Naive thymus-derived CD4-positive, alpha-beta T cell (primary cell): ENCODE data around the gene SNED1. TPM values are rescaled to one million over a fixed set of nuclear protein-coding genes. Genes with fewer than 3 reads are reported as not detected.

Experiments used
- ATAC-seq: fragments of 150-1000 bp; cut with Tn5 transposase; 2 replicates; pipeline ENCODE4 v1.10.0; 2021; ENCODE audit warnings: mild to moderate bottlenecking, moderate library complexity
- CTCF ChIA-PET: fragments of 350-600 bp; sonication (Branson Sonifier 250); formaldehyde crosslinking; loops from one replicate; lab custom pipeline; 2021; ENCODE audit warnings: antibody characterized with exemption; lab: Charles Lee
- POLR2A ChIA-PET: fragments of 350-600 bp; sonication (Branson Sonifier 250); formaldehyde crosslinking; loops from one replicate; lab custom pipeline; 2021; ENCODE audit warnings: antibody characterized with exemption, inconsistent platforms; lab: Charles Lee
- DNase-seq, 9 donors: peaks; one replicate each; pipeline versions ENCODE4 v3.0.0 to v3.0.0-alpha.2; 2020 to 2022; ENCODE audit warnings: mixed read lengths in 1 of 9
- H3K27ac ChIP-seq: one replicate; pipeline ENCODE4 v1.7.0; 2013; ENCODE audit warnings: mild to moderate bottlenecking, low read depth, low read length, moderate library complexity
- H3K27me3 ChIP-seq, 2 donors: one replicate each; pipeline ENCODE4 v1.7.0; 2013; ENCODE audit warnings: low read length in 2 of 2, mild to moderate bottlenecking in 2 of 2, moderate library complexity in 2 of 2; ENCODE audit not compliant: control insufficient read depth in 2 of 2, insufficient read depth in 2 of 2
- H3K36me3 ChIP-seq, 3 experiments: 1 replicate in 2 of 3; 2 replicates in 1 of 3; pipeline ENCODE4 v1.7.0; 2013; ENCODE audit warnings: low read length in 3 of 3, mild to moderate bottlenecking in 3 of 3, moderate library complexity in 1 of 3; ENCODE audit not compliant: insufficient read depth in 3 of 3, control insufficient read depth in 2 of 3
- H3K4me1 ChIP-seq, 2 donors: one replicate each; pipeline ENCODE4 v1.7.0; 2013; ENCODE audit warnings: low read length in 2 of 2, mild to moderate bottlenecking in 2 of 2, moderate library complexity in 1 of 2; ENCODE audit not compliant: control insufficient read depth in 2 of 2, insufficient read depth in 2 of 2
- H3K4me3 ChIP-seq: 2 replicates; pipeline ENCODE4 v1.7.0; 2013; ENCODE audit warnings: mild to moderate bottlenecking, low read length
- H3K9me3 ChIP-seq, 3 experiments: 1 replicate in 2 of 3; 2 replicates in 1 of 3; pipeline ENCODE4 v1.7.0; 2013; ENCODE audit warnings: low read length in 3 of 3; ENCODE audit not compliant: control insufficient read depth in 2 of 3
- H3K27ac Mint-ChIP-seq, 9 donors: one replicate each; pipeline ENCODE4 v1.8.0; 2020 to 2022; ENCODE audit warnings: mixed read lengths in 9 of 9, mild to moderate bottlenecking in 8 of 9, moderate library complexity in 5 of 9, inconsistent platforms in 2 of 9
- H3K27me3 Mint-ChIP-seq, 5 donors: one replicate each; pipeline ENCODE4 v1.8.0; 2021 to 2022; ENCODE audit warnings: mixed read lengths in 5 of 5, mild to moderate bottlenecking in 1 of 5
- H3K36me3 Mint-ChIP-seq, 5 donors: one replicate each; pipeline ENCODE4 v1.8.0; 2020 to 2022; ENCODE audit warnings: mixed read lengths in 5 of 5, mild to moderate bottlenecking in 3 of 5, inconsistent platforms in 1 of 5
- H3K4me1 Mint-ChIP-seq, 7 donors: one replicate each; pipeline ENCODE4 v1.8.0; 2020 to 2022; ENCODE audit warnings: mixed read lengths in 7 of 7, mild to moderate bottlenecking in 3 of 7, inconsistent platforms in 1 of 7
- H3K4me3 Mint-ChIP-seq, 10 donors: one replicate each; pipeline ENCODE4 v1.8.0; 2020 to 2022; ENCODE audit warnings: mild to moderate bottlenecking in 10 of 10, mixed read lengths in 10 of 10, moderate library complexity in 6 of 10, inconsistent platforms in 2 of 10
- H3K9me3 Mint-ChIP-seq, 11 donors: one replicate each; pipeline ENCODE4 v1.8.0; 2020 to 2022; ENCODE audit warnings: mixed read lengths in 11 of 11, mild to moderate bottlenecking in 4 of 11, inconsistent platforms in 1 of 11, moderate library complexity in 1 of 11
- intact Hi-C, 2 donors: fragments of 100-400 bp; cut with micrococcal nuclease; formaldehyde crosslinking; loops; one replicate each; pipeline ENCODE4 v1.15.1; 2023
- polyA plus RNA-seq, 2 donors: library from polyadenylated mRNA; unstranded; fragments of 300-500 nt; fragmentation: Illumina TruSeq; gene quantifications; one replicate each; pipeline ENCODE4 v1.2.3, GENCODE V29; 2021
- total RNA-seq, 6 experiments: library from RNA in 5 of 6; stranded (reverse) in 5 of 6; gene quantifications; 1 replicate in 5 of 6; 2 replicates in 1 of 6; pipeline ENCODE4 v1.2.3 and lab custom pipeline; 2021 to 2026

The SNED1 gene
- total and polyA plus RNA-seq, 7 experiments from 2014 or later = 1.0 to 120 (median 32.9) TPM

DNA sequence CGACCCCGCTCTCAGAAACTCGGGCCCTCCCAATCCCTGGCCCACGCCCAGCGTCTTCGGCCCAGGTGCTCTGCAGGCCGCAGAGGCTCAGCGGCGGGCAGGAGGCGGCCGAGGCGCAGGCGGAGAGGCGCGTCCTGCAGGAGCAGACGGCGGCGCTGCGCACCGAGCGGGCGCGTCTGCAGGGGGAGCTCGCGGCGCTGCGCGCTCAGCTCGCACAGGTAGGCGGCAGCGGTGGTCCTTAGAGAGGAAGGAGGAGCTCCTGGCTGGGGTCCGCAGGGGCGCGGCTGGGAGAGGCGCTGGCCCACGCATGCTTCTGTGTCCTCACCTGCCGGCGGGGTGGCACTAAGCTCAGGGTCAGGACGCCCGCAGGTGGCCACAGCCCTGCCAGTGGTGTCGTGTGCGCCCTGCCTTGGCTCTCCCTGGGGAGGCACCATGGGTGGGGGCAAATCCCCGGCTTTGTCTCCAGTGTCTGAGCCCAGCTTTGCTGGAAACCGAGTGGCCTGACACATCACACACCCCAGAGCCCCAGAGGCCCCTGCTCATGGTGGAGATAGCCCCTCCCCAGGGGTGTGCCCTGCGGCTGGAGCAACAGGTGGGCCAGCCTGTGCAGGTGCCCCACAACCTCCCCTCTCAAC, 14.9 kb upstream of the SNED1 start:
- ChIA-PET CTCF (interaction anchor here (0.6 to 1.7 kb wide), 6 partner anchors 26 to 238 kb away, joined by 3 to 7 read pairs (median 4); partner anchors contain the start of genes PASK and PPP1R7), POLR2A (interaction anchor here (1.0 to 1.3 kb wide), 2 partner anchors 97 to 166 kb away, joined by 3 to 5 read pairs; no protein-coding TSS in a partner anchor)
- H3K9me3 ChIP-seq = no peaks in the 10 kb centered on the region
- H3K27me3 ChIP-seq = no peaks in the 10 kb centered on the region
- Mint-ChIP-seq H3K9me3 (peaks cover 0 to 3% (median 0%) of the 10 kb centered on the region in 11 donors), H3K27me3 (peaks cover 0 to 14% (median 0%) of the 10 kb centered on the region in 5 donors), H3K36me3 (no peaks in the 10 kb centered on the region), H3K4me1 (peaks cover 0 to 5% (median 2%) of the 10 kb centered on the region in 7 donors), H3K27ac (no peak overlapping the region), H3K4me3 (peak overlapping the region in 1 of 10 donors; percentile 30)
- DNase-seq (peak in 7 of 9 donors; percentile 27 to 55 (median 42)), ATAC-seq (peak; percentile 78)
- intact Hi-C loops = loop anchor here (2.0 to 5.0 kb wide), 4 partner anchors 79 to 169 kb away; partner anchors contain the start of gene PPP1R7 (in 2 of the 2)
- no peak overlapping the region for H3K4me3 ChIP-seq
- H3K27ac ChIP-seq = no peak overlapping the region
- no peaks in the 10 kb centered on the region for H3K4me1 ChIP-seq
- no peaks in the 10 kb centered on the region for H3K36me3 ChIP-seq

DNA sequence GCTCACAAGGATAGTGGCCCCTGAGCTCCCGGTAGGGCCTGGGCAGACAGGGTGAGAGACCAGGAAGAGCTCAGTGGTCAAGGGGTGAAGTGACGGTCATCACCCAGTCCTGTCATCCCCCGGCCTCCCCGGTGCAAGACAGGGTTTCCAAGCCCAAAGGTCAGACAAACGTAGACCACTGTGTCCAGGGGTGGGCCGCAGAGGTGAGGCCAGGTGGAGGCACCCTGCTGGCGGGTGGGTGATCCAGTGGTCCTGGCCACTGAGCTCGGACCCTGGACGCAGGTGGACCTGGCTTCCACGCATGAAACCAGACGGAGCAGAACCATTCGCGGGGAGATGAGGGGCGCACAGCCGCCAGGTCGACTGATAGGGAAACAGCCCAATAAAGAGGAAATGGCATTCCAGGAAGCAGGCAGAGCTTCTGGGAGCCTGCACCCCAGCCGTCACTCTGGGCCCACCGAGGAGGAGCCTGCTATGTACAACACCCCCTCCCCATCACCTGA, 14.4 kb upstream of the SNED1 start:
- ATAC-seq = no peak
- peaks cover 0 to 3% (median 0%) of the 10 kb centered on the region in 11 donors for H3K9me3 Mint-ChIP-seq
- no peaks in the 10 kb centered on the region for H3K36me3 Mint-ChIP-seq
- H3K9me3 ChIP-seq = no peaks in the 10 kb centered on the region
- H3K27me3 ChIP-seq = no peaks in the 10 kb centered on the region
- no peaks in the 10 kb centered on the region for H3K36me3 ChIP-seq
- H3K4me1 Mint-ChIP-seq = peaks cover 0 to 5% (median 2%) of the 10 kb centered on the region in 7 donors
- H3K4me3 ChIP-seq = no peak overlapping the region
- POLR2A ChIA-PET = interaction anchor here (1.0 to 1.3 kb wide), 2 partner anchors 96 to 166 kb away, joined by 3 to 5 read pairs; no protein-coding TSS in a partner anchor
- no peaks in the 10 kb centered on the region for H3K4me1 ChIP-seq
- CTCF ChIA-PET = interaction anchor here (0.6 to 1.7 kb wide), 6 partner anchors 25 to 238 kb away, joined by 3 to 7 read pairs (median 4); partner anchors contain the start of genes PASK and PPP1R7
- DNase-seq = peak in 1 of 9 donors; percentile 3
- no peak overlapping the region for H3K27ac ChIP-seq
- peak overlapping the region in 1 of 9 donors; percentile 18 for H3K27ac Mint-ChIP-seq
- intact Hi-C loops = loop anchor here (2.0 to 5.0 kb wide), 4 partner anchors 78 to 168 kb away; partner anchors contain the start of gene PPP1R7 (in 2 of the 2)
- peaks cover 0 to 14% (median 0%) of the 10 kb centered on the region in 5 donors for H3K27me3 Mint-ChIP-seq
- H3K4me3 Mint-ChIP-seq = no peak overlapping the region

DNA sequence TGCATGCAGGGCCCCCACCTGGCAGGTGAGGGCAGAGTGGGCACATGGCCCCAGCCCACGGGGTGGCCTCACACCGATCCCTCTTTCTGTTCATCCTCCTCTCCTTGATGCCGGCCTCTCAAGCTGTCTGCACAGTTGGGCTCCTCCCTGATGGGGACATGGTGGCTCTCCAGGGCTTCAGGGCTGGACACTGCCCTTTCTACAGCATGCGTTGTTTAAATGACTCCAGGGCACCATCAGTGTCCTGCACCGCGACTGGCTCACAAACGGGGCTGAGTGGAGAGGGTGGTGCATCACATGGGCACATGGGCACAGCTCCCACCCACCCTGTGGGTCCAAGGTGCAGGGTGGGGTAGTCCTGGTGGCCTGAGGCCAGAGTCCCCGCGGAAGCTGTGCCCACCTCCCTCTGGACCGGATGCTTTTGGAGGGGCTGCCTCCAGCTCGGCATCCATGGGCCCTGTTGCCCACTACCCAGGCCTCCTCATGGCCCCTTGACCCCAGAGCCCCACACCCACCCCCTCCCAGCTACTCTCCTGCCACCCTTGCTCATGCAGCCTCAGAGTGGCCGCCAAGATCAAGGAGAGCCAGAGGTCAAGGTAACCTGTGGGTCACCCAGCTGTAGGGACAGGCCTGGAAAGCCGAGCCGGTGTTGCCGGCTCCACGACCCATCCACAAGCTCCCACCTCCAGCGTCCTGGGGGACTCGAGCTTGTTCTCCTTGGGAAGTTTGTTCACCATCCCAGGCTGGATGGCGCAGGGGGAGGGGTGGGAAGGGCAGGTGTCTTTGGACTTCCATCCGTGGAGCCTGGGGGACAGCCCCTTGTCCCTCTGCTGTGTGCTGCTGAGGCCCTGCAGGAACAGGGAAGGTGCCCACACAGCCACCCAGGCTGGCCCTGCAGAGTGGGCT, 12.3 kb upstream of the SNED1 start:
- DNase-seq = no peak
- CTCF ChIA-PET = interaction anchor here (1.1 kb wide), 1 partner anchor 72 kb away, joined by 3 read pairs; no protein-coding TSS in a partner anchor

DNA sequence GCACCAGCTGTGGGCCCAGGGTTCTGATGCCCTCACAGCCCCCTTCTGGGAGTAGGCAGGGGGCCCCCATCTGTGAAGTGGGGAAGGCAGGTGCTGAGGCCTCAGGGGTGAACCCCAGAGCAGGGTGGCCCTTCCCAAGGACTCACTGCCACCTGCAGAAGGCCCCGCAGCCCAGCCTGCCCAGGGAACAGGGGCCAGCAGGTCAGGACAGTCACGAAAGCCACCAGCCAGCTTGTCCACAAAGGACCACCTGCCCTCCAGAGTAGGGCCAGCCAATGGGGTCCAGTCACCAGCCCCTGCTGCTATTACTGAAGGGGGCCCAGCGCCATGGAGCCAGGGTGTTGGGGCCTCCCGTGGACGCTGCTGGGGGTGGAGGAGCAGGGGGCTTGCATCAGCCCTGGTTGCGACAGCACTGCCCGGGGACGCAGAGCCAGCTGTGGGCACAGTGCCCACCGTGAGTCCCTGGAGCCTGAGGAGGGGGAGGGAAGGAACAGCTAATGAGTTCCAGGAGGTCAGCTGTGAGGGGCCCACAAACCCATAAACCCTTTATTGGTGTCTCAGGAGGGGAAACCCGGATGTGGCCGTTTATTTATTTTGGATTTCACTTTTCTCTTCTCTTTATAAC, 11.5 kb upstream of the SNED1 start:
- CTCF ChIA-PET = interaction anchor here (1.1 kb wide), 1 partner anchor 72 kb away, joined by 3 read pairs; no protein-coding TSS in a partner anchor
- ATAC-seq (no peak), DNase-seq (peak in 1 of 9 donors; percentile 5)
- no peaks in the 10 kb centered on the region for H3K36me3 Mint-ChIP-seq
- Histone ChIP-seq H3K4me1 (no peaks in the 10 kb centered on the region), H3K27me3 (no peaks in the 10 kb centered on the region), H3K36me3 (no peaks in the 10 kb centered on the region), H3K27ac (no peak overlapping the region), H3K4me3 (no peak overlapping the region), H3K9me3 (no peaks in the 10 kb centered on the region)
- peaks cover 0 to 7% (median 0%) of the 10 kb centered on the region in 5 donors for H3K27me3 Mint-ChIP-seq
- H3K4me1 Mint-ChIP-seq = peaks cover 0 to 5% (median 2%) of the 10 kb centered on the region in 7 donors
- no peak overlapping the region for H3K27ac Mint-ChIP-seq
- POLR2A ChIA-PET = no interaction called here
- H3K9me3 Mint-ChIP-seq = peaks cover 0 to 3% (median 0%) of the 10 kb centered on the region in 11 donors
- no peak overlapping the region for H3K4me3 Mint-ChIP-seq
- intact Hi-C loops = no loop called here

More for the DNA sequence above, 12.3 kb upstream of the SNED1 start:
- intact Hi-C loops = no loop called here
- peaks cover 0 to 5% (median 2%) of the 10 kb centered on the region in 7 donors for H3K4me1 Mint-ChIP-seq
- Histone ChIP-seq H3K4me3 (no peak overlapping the region), H3K27ac (no peak overlapping the region), H3K36me3 (no peaks in the 10 kb centered on the region), H3K4me1 (no peaks in the 10 kb centered on the region), H3K27me3 (no peaks in the 10 kb centered on the region), H3K9me3 (no peaks in the 10 kb centered on the region)
- peaks cover 0 to 13% (median 0%) of the 10 kb centered on the region in 5 donors for H3K27me3 Mint-ChIP-seq
- no peaks in the 10 kb centered on the region for H3K36me3 Mint-ChIP-seq
- H3K27ac Mint-ChIP-seq = no peak overlapping the region
- peak overlapping the region in 1 of 10 donors; percentile 44 for H3K4me3 Mint-ChIP-seq
- POLR2A ChIA-PET = no interaction called here
- ATAC-seq = no peak
- H3K9me3 Mint-ChIP-seq = peaks cover 0 to 3% (median 0%) of the 10 kb centered on the region in 11 donors

DNA sequence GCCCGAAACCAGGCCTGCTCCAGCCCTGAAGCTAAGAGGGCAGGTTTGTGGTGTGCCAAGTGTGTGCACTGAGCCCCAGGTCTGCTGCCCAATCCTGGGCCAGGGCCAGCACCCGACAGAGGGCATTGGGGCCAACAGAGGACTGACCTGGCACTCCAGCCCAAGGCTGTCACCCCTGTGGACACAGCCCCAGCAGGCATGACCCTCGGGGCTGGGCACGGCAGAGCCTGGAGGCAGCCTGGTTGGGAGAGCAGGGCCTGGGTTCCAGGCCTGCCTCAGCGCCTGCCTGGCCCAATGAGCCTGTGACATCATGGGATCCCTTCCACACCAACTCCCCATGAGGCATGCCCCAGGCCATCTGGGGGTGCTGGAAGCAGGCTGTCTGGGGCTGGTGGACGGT, 10.8 kb upstream of the SNED1 start:
- H3K36me3 ChIP-seq = no peaks in the 10 kb centered on the region
- H3K9me3 ChIP-seq = no peaks in the 10 kb centered on the region
- intact Hi-C loops = no loop called here
- DNase-seq (no peak), ATAC-seq (no peak)
- peaks cover 0 to 5% (median 4%) of the 10 kb centered on the region in 7 donors for H3K4me1 Mint-ChIP-seq
- peaks cover 0 to 3% (median 0%) of the 10 kb centered on the region in 11 donors for H3K9me3 Mint-ChIP-seq
- H3K4me3 ChIP-seq = no peak overlapping the region
- H3K4me3 Mint-ChIP-seq = no peak overlapping the region
- ChIA-PET CTCF (interaction anchor here (1.1 kb wide), 1 partner anchor 73 kb away, joined by 3 read pairs; no protein-coding TSS in a partner anchor), POLR2A (no interaction called here)
- H3K36me3 Mint-ChIP-seq = no peaks in the 10 kb centered on the region
- H3K4me1 ChIP-seq = no peaks in the 10 kb centered on the region
- no peaks in the 10 kb centered on the region for H3K27me3 ChIP-seq
- no peak overlapping the region for H3K27ac Mint-ChIP-seq
- H3K27me3 Mint-ChIP-seq = peaks cover 0 to 6% (median 0%) of the 10 kb centered on the region in 5 donors
- H3K27ac ChIP-seq = no peak overlapping the region
